IMR-90 (cell line): Measurements from ENCODE around the gene YPEL2. TPM values are rescaled to one million over a fixed set of nuclear protein-coding genes. Genes with fewer than 3 reads are reported as not detected.

Source experiments
- ATAC-seq: fragments of 200-7000 bp; cut with Tn5 transposase; 2 replicates; pipeline ENCODE4 v1.9.1; 2020; ENCODE audit warnings: low read depth, mild to moderate bottlenecking, moderate library complexity
- BruUV-seq: library from RNA; stranded (reverse); fragments of 400-500 nt; replicated peaks from 2 replicates; lab custom pipeline; 2021; lab: Mats Ljungman, UMichigan
- CTCF ChIA-PET: fragments of 300-600 bp; formaldehyde crosslinking; extraction: SDS; loops from one replicate; lab custom pipeline; 2021; ENCODE audit warnings: antibody characterized with exemption; lab: Yijun Ruan, JAX
- POLR2A ChIA-PET: fragments of 300-600 bp; sonication (Branson Sonifier 250); formaldehyde crosslinking; loops from one replicate; lab custom pipeline; 2022; ENCODE audit warnings: antibody characterized with exemption; ENCODE audit not compliant: unreplicated experiment; lab: Charles Lee
- DNase-seq: peaks from one replicate; pipeline ENCODE4 v3.0.0; 2013
- H2AFZ ChIP-seq: replicated peaks from 2 replicates; pipeline ENCODE3; 2013; ENCODE audit warnings: low read length, mild to moderate bottlenecking; ENCODE audit not compliant: poor library complexity
- H2AK5ac ChIP-seq: 2 replicates; pipeline ENCODE4 v1.6.1; 2013; ENCODE audit warnings: low read depth, low read length, inconsistent platforms
- H2AK9ac ChIP-seq: replicated peaks from 2 replicates; pipeline ENCODE3; 2013; ENCODE audit warnings: mild to moderate bottlenecking, low read depth, low read length, moderate library complexity; ENCODE audit not compliant: poor library complexity
- H2BK120ac ChIP-seq: 2 replicates; pipeline ENCODE4 v1.6.1; 2013; ENCODE audit warnings: low read depth, low read length, inconsistent platforms
- H2BK15ac ChIP-seq: 3 replicates; pipeline ENCODE4 v1.6.1; 2013; ENCODE audit warnings: low read depth, low read length, inconsistent platforms
- H2BK20ac ChIP-seq: 2 replicates; pipeline ENCODE4 v1.6.1; 2013; ENCODE audit warnings: low read depth, mild to moderate bottlenecking, inconsistent platforms, low read length, moderate library complexity
- H2BK5ac ChIP-seq: 2 replicates; pipeline ENCODE4 v1.6.1; 2013; ENCODE audit warnings: mild to moderate bottlenecking, low read depth, low read length, inconsistent platforms; ENCODE audit not compliant: poor library complexity, severe bottlenecking
- H3K14ac ChIP-seq: replicated peaks from 2 replicates; pipeline ENCODE4 v1.6.1; 2013; ENCODE audit warnings: low read depth, low read length, inconsistent platforms
- H3K18ac ChIP-seq: 2 replicates; pipeline ENCODE4 v1.6.1; 2013; ENCODE audit warnings: low read depth, low read length, control low read depth
- H3K23ac ChIP-seq: 2 replicates; pipeline ENCODE4 v1.6.1; 2013; ENCODE audit warnings: low read depth, low read length, inconsistent platforms
- H3K27ac ChIP-seq: 2 replicates; pipeline ENCODE4 v1.5.1; 2013; ENCODE audit warnings: mild to moderate bottlenecking, control low read depth, low read length; ENCODE audit not compliant: insufficient read depth
- H3K27me3 ChIP-seq: 2 replicates; pipeline ENCODE4 v1.6.1; 2013; ENCODE audit warnings: low read length; ENCODE audit not compliant: control insufficient read depth, insufficient read depth
- H3K36me3 ChIP-seq: 2 replicates; pipeline ENCODE4 v1.6.1; 2013; ENCODE audit warnings: low read length, mixed read lengths; ENCODE audit not compliant: control insufficient read depth, insufficient read depth
- H3K4ac ChIP-seq: 2 replicates; pipeline ENCODE4 v1.6.1; 2013; ENCODE audit warnings: low read depth, low read length, inconsistent platforms
- H3K4me1 ChIP-seq: 2 replicates; pipeline ENCODE4 v1.6.1; 2013; ENCODE audit warnings: low read length, mixed read lengths; ENCODE audit not compliant: control insufficient read depth, insufficient read depth
- H3K4me2 ChIP-seq: 2 replicates; pipeline ENCODE4 v1.6.1; 2013; ENCODE audit warnings: low read depth, mild to moderate bottlenecking, control low read depth, low read length, moderate library complexity
- H3K4me3 ChIP-seq: 2 replicates; pipeline ENCODE4 v1.5.1; 2013; ENCODE audit warnings: low read depth, mild to moderate bottlenecking, control low read depth, low read length, moderate library complexity; ENCODE audit not compliant: insufficient read depth
- H3K56ac ChIP-seq: 2 replicates; pipeline ENCODE4 v1.6.1; 2013; ENCODE audit warnings: low read length, inconsistent platforms; ENCODE audit not compliant: insufficient read depth; ENCODE audit errors: extremely low read depth
- H3K79me1 ChIP-seq, 2 experiments: 2 replicates each; pipeline ENCODE4 v1.6.1; 2013; ENCODE audit warnings: low read length in 2 of 2, inconsistent platforms in 1 of 2, low read depth in 1 of 2
- H3K9ac ChIP-seq: 2 replicates; pipeline ENCODE4 v1.6.1; 2013; ENCODE audit warnings: low read depth, low read length, control low read depth
- H3K9me1 ChIP-seq: 2 replicates; pipeline ENCODE4 v1.6.1; 2013; ENCODE audit warnings: low read length, inconsistent platforms; ENCODE audit not compliant: insufficient read depth
- H3K9me3 ChIP-seq: 2 replicates; pipeline ENCODE4 v1.6.1; 2013; ENCODE audit warnings: low read length; ENCODE audit not compliant: control insufficient read depth, insufficient read depth
- H4K20me1 ChIP-seq: 2 replicates; pipeline ENCODE4 v1.6.1; 2013; ENCODE audit warnings: low read length, inconsistent platforms; ENCODE audit not compliant: insufficient read depth
- H4K5ac ChIP-seq: 2 replicates; pipeline ENCODE4 v1.6.1; 2013; ENCODE audit warnings: mild to moderate bottlenecking, low read depth, low read length, control low read depth
- H4K8ac ChIP-seq, 2 experiments: 2 replicates each; pipeline ENCODE4 v1.6.1; 2013; ENCODE audit warnings: low read depth in 2 of 2, low read length in 2 of 2, control low read depth in 1 of 2, inconsistent platforms in 1 of 2
- H4K91ac ChIP-seq: 2 replicates; pipeline ENCODE4 v1.6.1; 2013; ENCODE audit warnings: low read depth, low read length, inconsistent platforms; ENCODE audit not compliant: insufficient read depth
- CEBPB ChIP-seq: IDR thresholded peaks from 2 replicates; pipeline ENCODE4 v1.6.1; 2012; ENCODE audit warnings: low read depth, low read length, improper control_type of control experiment
- CTCF ChIP-seq: conservative IDR thresholded peaks from 2 replicates; pipeline ENCODE4 v1.5.1; 2012; ENCODE audit warnings: mild to moderate bottlenecking, low read depth, low read length, improper control_type of control experiment
- POLR2A ChIP-seq: IDR thresholded peaks from 2 replicates; pipeline ENCODE4 v1.6.1; 2012; ENCODE audit warnings: mild to moderate bottlenecking, low read depth, low read length
- RAD21 ChIP-seq: IDR thresholded peaks from 2 replicates; pipeline ENCODE4 v1.6.1; 2012; ENCODE audit warnings: low read length, improper control_type of control experiment
- SMC3 ChIP-seq: fragments of 150-350 bp; IDR thresholded peaks from 2 replicates; pipeline ENCODE4 v1.6.1; 2016; ENCODE audit warnings: low read depth, mild to moderate bottlenecking, antibody characterized with exemption, low read length, moderate library complexity
- WGBS, 2 experiments: methylation state at CpG; one replicate each; pipeline versions ENCODE4 v1.1.5 to v1.1.7; 2013; ENCODE audit warnings: missing lambda C conversion rate in 2 of 2; ENCODE audit not compliant: insufficient read length in 1 of 2; ENCODE audit errors: extremely low coverage in 2 of 2; 5-methylcytosine and 5-hydroxymethylcytosine counted together
- dilution Hi-C: fragments of 300-500 bp; cut with HindIII; formaldehyde crosslinking; loops from one replicate; pipeline ENCODE4 v1.14.3; 2018; ENCODE audit warnings: low sequenced_read_pairs; ENCODE audit not compliant: unreplicated experiment
- in situ Hi-C: fragments of 300-500 bp; cut with MboI; formaldehyde crosslinking; loops from 3 replicates; pipeline ENCODE4 v1.14.3; 2019; ENCODE audit warnings: low sequenced_read_pairs, inconsistent platforms, mixed read lengths
- intact Hi-C: fragments of 100-400 bp; cut with micrococcal nuclease; formaldehyde crosslinking; loops from 2 replicates; pipeline ENCODE4 v1.10.0; 2022
- polyA plus RNA-seq, 3 experiments: library from polyadenylated mRNA; depleted of rRNA; stranded (reverse); fragments of >200 nt; gene quantifications; 2 replicates each; pipeline ENCODE4 v1.2.3, GENCODE V29; 2012; ENCODE audit warnings: low replicate concordance in 1 of 3
- total RNA-seq: library from RNA; depleted of rRNA; stranded (reverse); fragments of >200 nt; gene quantifications from 2 replicates; pipeline ENCODE4 v1.2.3, GENCODE V29; 2012

YPEL2 gene
- total and polyA plus RNA-seq, 2 of the 4 experiments (the other 2 are of a cell fraction): 2.3 to 3.4 TPM

- peaks cover 13% of the 10 kb centered on the region for H3K4me1 ChIP-seq
- intact Hi-C loops: loop anchor here (1.0 kb wide), 1 partner anchor 111 kb away; no protein-coding TSS in a partner anchor
These were observed 2.0 kb upstream of the YPEL2 start for GRCh38 chr17:59329176-59330052.

More at GRCh38 chr17:59329176-59330052, 2.0 kb upstream of the YPEL2 start:
- Histone ChIP-seq H4K91ac (no peak overlapping the region), H3K27ac (no peak overlapping the region), H2AK5ac (no peak overlapping the region), H2BK15ac (no peak overlapping the region), H2AK9ac (no peak overlapping the region), H3K23ac (no peak overlapping the region), H2AFZ (no peak overlapping the region), H3K9ac (no peak overlapping the region), H3K9me3 (no peaks in the 10 kb centered on the region), H3K4ac (no peak overlapping the region), H3K9me1 (peaks cover 4% of the 10 kb centered on the region; the same call in 1 of the 2 replicates), H2BK5ac (no peak overlapping the region), H2BK120ac (no peak overlapping the region), H4K20me1 (peaks cover 8% of the 10 kb centered on the region; the same call in 1 of the 2 replicates), H3K79me1 (peaks cover 3 to 13% of the 10 kb centered on the region in 2 experiments; a peak in 1 of 4 replicates), H3K18ac (no peak overlapping the region), H2BK20ac (no peak overlapping the region), H3K36me3 (no peaks in the 10 kb centered on the region), H3K14ac (no peak overlapping the region), H3K4me3 (no peak overlapping the region), H3K56ac (no peak overlapping the region), H4K8ac (no peak overlapping the region), H4K5ac (no peak overlapping the region), H3K27me3 (peaks cover 16% of the 10 kb centered on the region), H3K4me2 (no peak overlapping the region; the same call in 1 of the 2 replicates)
- TF ChIP-seq RAD21 (peak; percentile 90), POLR2A (no peak), SMC3 (peak; percentile 90), CEBPB (peak; percentile 37; the same call in 1 of the 2 replicates), CTCF (peak; percentile 86)
- DNase-seq (peak; percentile 75), ATAC-seq (peak; percentile 64)
- POLR2A ChIA-PET: interaction anchor here (0.5 kb wide), 1 partner anchor 17 kb away, joined by 4 read pairs; no protein-coding TSS in a partner anchor
- no CpG with 5 or more reads among the region's 6 CpGs for WGBS, 2 experiments
- in situ Hi-C loops: no loop called here
- BruUV-seq: no TSS peak
- CTCF ChIA-PET: interaction anchor here (0.6 to 1.9 kb wide), 16 partner anchors 10 to 531 kb away, joined by 3 to 12 read pairs (median 4); partner anchors contain the start of gene CLTC
- dilution Hi-C loops: no loop called here
